IMR-90 (cell line): Measurements from ENCODE around the gene CGREF1.

Source experiments
- CTCF ChIP-seq: conservative IDR thresholded peaks from 2 replicates; pipeline ENCODE4 v1.5.1; 2012; ENCODE audit warnings: mild to moderate bottlenecking, low read depth, low read length, improper control_type of control experiment
- POLR2A ChIP-seq: IDR thresholded peaks from 2 replicates; pipeline ENCODE4 v1.6.1; 2012; ENCODE audit warnings: mild to moderate bottlenecking, low read depth, low read length

GRCh38 chr2:27069961-27070618 lies 48.8 kb downstream of the CGREF1 start:
- TF ChIP-seq CTCF: no peak
- TF ChIP-seq POLR2A: no peak
